HepG2 (cell line): ENCODE data around the gene THSD4. TPM values are rescaled to one million over a fixed set of nuclear protein-coding genes. Genes with fewer than 3 reads are reported as not detected.

ENCODE experiments used
- ATAC-seq: fragments of 200-7000 bp; cut with Tn5 transposase; 3 replicates; pipeline ENCODE4 v1.9.1; 2020; ENCODE audit warnings: mild to moderate bottlenecking, moderate library complexity
- BruUV-seq: library from RNA; stranded (reverse); fragments of 400-500 nt; replicated peaks from 2 replicates; lab custom pipeline; 2021; lab: Mats Ljungman, UMichigan
- CTCF ChIA-PET: fragments of 300-600 bp; formaldehyde crosslinking; extraction: SDS; loops from one replicate; lab custom pipeline; 2021; ENCODE audit warnings: low total read pairs, inconsistent platforms, low intra/inter-chr PET ratio; lab: Yijun Ruan, JAX
- POLR2A ChIA-PET: fragments of 350-600 bp; sonication (Branson Sonifier 250); formaldehyde crosslinking; loops from one replicate; lab custom pipeline; 2020; ENCODE audit warnings: antibody characterized with exemption, inconsistent platforms; lab: Yijun Ruan, JAX
- DNase-seq: peaks from one replicate; pipeline ENCODE4 v3.0.0-alpha.2; 2015; ENCODE audit warnings: low spot score
- FAIRE-seq: peaks from 3 replicates; lab custom pipeline; 2011; peaks lifted over from hg19 to GRCh38; lab: Jason Lieb, UNC
- H2AFZ ChIP-seq: one replicate; pipeline ENCODE4 v1.6.1; 2011; ENCODE audit warnings: low read length, inconsistent platforms
- H3K27ac ChIP-seq: fragments of 300-600 bp; 3 replicates; pipeline ENCODE4 v1.8.0; 2011; ENCODE audit warnings: mixed run types, mild to moderate bottlenecking, mixed read lengths, low read length, inconsistent platforms; ENCODE audit not compliant: insufficient read depth; ENCODE audit errors: extremely low read length
- H3K27me3 ChIP-seq, 2 experiments: fragments of 200-600 bp in 1 of 2; 2 replicates in 1 of 2; 3 replicates in 1 of 2; pipeline versions ENCODE4 v1.6.0 to v1.8.0; 2011; ENCODE audit warnings: low read length in 2 of 2, mild to moderate bottlenecking in 2 of 2, moderate library complexity in 2 of 2, inconsistent platforms in 1 of 2; ENCODE audit not compliant: insufficient read depth in 2 of 2, control insufficient read depth in 1 of 2
- H3K36me3 ChIP-seq, 2 experiments: fragments of 200-600 bp in 1 of 2; replicated peaks in 1 of 2; 2 replicates in 1 of 2; 3 replicates in 1 of 2; pipeline versions ENCODE4 v1.5.1 to v1.8.0; 2011; ENCODE audit warnings: low read length in 2 of 2, inconsistent platforms in 1 of 2; ENCODE audit not compliant: insufficient read depth in 2 of 2, control insufficient read depth in 1 of 2
- H3K4me1 ChIP-seq: 2 replicates; pipeline ENCODE4 v1.5.1; 2012; ENCODE audit warnings: low read length, inconsistent platforms; ENCODE audit not compliant: insufficient read depth
- H3K4me2 ChIP-seq: 2 replicates; pipeline ENCODE4 v1.6.0; 2011; ENCODE audit warnings: low read depth, low read length, inconsistent platforms
- H3K4me3 ChIP-seq, 3 experiments: fragments of 200-600 bp in 1 of 3; sonication (generic), shearing (Covaris generic) in 1 of 3; replicated peaks in 1 of 3; 2 replicates each; pipeline ENCODE4 v1.5.1; 2011 to 2016; ENCODE audit warnings: low read length in 3 of 3, inconsistent platforms in 2 of 3, low read depth in 2 of 3, mild to moderate bottlenecking in 2 of 3, control low read depth in 1 of 3, mixed read lengths in 1 of 3; ENCODE audit not compliant: insufficient read depth in 1 of 3
- H3K79me2 ChIP-seq: one replicate; pipeline ENCODE4 v1.6.1; 2011; ENCODE audit warnings: low read length, inconsistent platforms; ENCODE audit not compliant: insufficient read depth
- H3K9ac ChIP-seq: 2 replicates; pipeline ENCODE4 v1.6.0; 2011; ENCODE audit warnings: mild to moderate bottlenecking, low read depth, low read length, inconsistent platforms; ENCODE audit not compliant: insufficient read depth
- H3K9me3 ChIP-seq: 2 replicates; pipeline ENCODE4 v1.5.1; 2012; ENCODE audit warnings: mild to moderate bottlenecking, low read length
- H4K20me1 ChIP-seq: 2 replicates; pipeline ENCODE4 v1.6.0; 2011; ENCODE audit warnings: inconsistent platforms, mild to moderate bottlenecking, low read length, moderate library complexity; ENCODE audit not compliant: insufficient read depth
- CEBPB ChIP-seq: IDR thresholded peaks from 2 replicates; pipeline ENCODE4 v1.6.1; 2011; ENCODE audit warnings: low read depth, low read length, improper control_type of control experiment, borderline replicate concordance
- TFE3 ChIP-seq: IDR thresholded peaks from 2 replicates; pipeline ENCODE4 v1.6.1; 2016
- ZFP82 ChIP-seq: sonication (generic); formaldehyde crosslinking; IDR thresholded peaks from 2 replicates; pipeline ENCODE4 v1.5.1; 2020; ENCODE audit warnings: mild to moderate bottlenecking, missing genetic modification reagents, borderline replicate concordance
- ZNF703 ChIP-seq: sonication (generic); formaldehyde crosslinking; IDR thresholded peaks from 2 replicates; pipeline ENCODE4 v1.5.1; 2020; ENCODE audit warnings: missing genetic modification reagents, mild to moderate bottlenecking, moderate library complexity, borderline replicate concordance
- WGBS: methylation state at CpG from one replicate; pipeline ENCODE4 v1.1.6; 2017; ENCODE audit warnings: low lambda C conversion rate; 5-methylcytosine and 5-hydroxymethylcytosine counted together
- in situ Hi-C: cut with HindIII; loops from 2 replicates; pipeline ENCODE4 v1.10.0; 2017; ENCODE audit warnings: low pct_unique_long_range_greater_than_20kb; ENCODE audit not compliant: extremely low pct_ligation_motif_present
- intact Hi-C: fragments of 100-400 bp; cut with micrococcal nuclease; formaldehyde crosslinking; loops from one replicate; pipeline ENCODE4 v1.10.0; 2022; ENCODE audit not compliant: unreplicated experiment
- polyA plus RNA-seq, 8 experiments: library from polyadenylated mRNA; depleted of rRNA in 3 of 8; stranded (reverse) in 7 of 8; unstranded in 1 of 8; fragments of >200 nt; fragmentation: Illumina TruSeq in 4 of 8; extraction: Trizol in 4 of 8; gene quantifications; 2 replicates each; pipeline versions ENCODE4 v1.2.1 to v1.2.3, GENCODE V29; 2011 to 2016; ENCODE audit warnings: low read depth in 4 of 8, missing spikeins in 1 of 8, mixed read lengths in 1 of 8; ENCODE audit not compliant: insufficient read depth in 1 of 8
- total RNA-seq, 5 experiments: library from RNA; depleted of rRNA; stranded (reverse); fragments of >200 nt; fragmentation: Illumina TruSeq; extraction: Trizol; gene quantifications; 2 replicates each; pipeline ENCODE4 v1.2.3, GENCODE V29; 2016; ENCODE audit warnings: low read depth in 1 of 5
- TF ChIP-seq, protein P1 (sequence below): sonication (generic); formaldehyde crosslinking; IDR thresholded peaks from 2 replicates; pipeline ENCODE4 v1.4.0; 2020; ENCODE audit warnings: missing genetic modification reagents, mild to moderate bottlenecking, borderline replicate concordance
- TF ChIP-seq, protein P2 (sequence below): sonication (generic); formaldehyde crosslinking; IDR thresholded peaks from 2 replicates; pipeline ENCODE4 v1.5.0; 2020; ENCODE audit warnings: missing genetic modification reagents, mild to moderate bottlenecking, borderline replicate concordance

Gene THSD4
- total and polyA plus RNA-seq, 2 of the 13 experiments (the other 11 are each of a cell fraction or from before 2014, with no cell fraction given), result 0.07 to 0.21 TPM

- 9% methylated on average over 2 of the region's 4 CpGs for WGBS
Measured at GRCh38 chr15:71508081-71508682, 392.9 kb downstream of the THSD4 start.

GRCh38 chr15:71509139-71509538 is 393.9 kb downstream of the THSD4 start:
- no peak overlapping the region for H2AFZ ChIP-seq
- H3K4me3 ChIP-seq, result no peak overlapping the region
- peaks cover 0 to 37% of the 10 kb centered on the region in 2 experiments; a peak in 3 of 5 replicates for H3K27me3 ChIP-seq
- POLR2A ChIA-PET, result no interaction called here
- no peaks in the 10 kb centered on the region for H3K79me2 ChIP-seq
- no peaks in the 10 kb centered on the region for H3K9me3 ChIP-seq
- H3K27ac ChIP-seq, result no peak overlapping the region
- no TSS peak for BruUV-seq
- CTCF ChIA-PET, result no interaction called here
- peaks cover 19% of the 10 kb centered on the region for H3K4me1 ChIP-seq
- no peaks in the 10 kb centered on the region for H3K36me3 ChIP-seq
- H3K4me2 ChIP-seq, result no peak overlapping the region
- ATAC-seq (no peak), DNase-seq (no peak), FAIRE-seq (no peak)
- no peak overlapping the region for H3K9ac ChIP-seq
- in situ Hi-C loops, result no loop called here
- 0% methylated on average over 1 of the region's 1 CpG for WGBS
- intact Hi-C loops, result no loop called here
- H4K20me1 ChIP-seq, result no peaks in the 10 kb centered on the region; the same call in 1 of the 2 replicates
- TF ChIP-seq, protein P1, sequence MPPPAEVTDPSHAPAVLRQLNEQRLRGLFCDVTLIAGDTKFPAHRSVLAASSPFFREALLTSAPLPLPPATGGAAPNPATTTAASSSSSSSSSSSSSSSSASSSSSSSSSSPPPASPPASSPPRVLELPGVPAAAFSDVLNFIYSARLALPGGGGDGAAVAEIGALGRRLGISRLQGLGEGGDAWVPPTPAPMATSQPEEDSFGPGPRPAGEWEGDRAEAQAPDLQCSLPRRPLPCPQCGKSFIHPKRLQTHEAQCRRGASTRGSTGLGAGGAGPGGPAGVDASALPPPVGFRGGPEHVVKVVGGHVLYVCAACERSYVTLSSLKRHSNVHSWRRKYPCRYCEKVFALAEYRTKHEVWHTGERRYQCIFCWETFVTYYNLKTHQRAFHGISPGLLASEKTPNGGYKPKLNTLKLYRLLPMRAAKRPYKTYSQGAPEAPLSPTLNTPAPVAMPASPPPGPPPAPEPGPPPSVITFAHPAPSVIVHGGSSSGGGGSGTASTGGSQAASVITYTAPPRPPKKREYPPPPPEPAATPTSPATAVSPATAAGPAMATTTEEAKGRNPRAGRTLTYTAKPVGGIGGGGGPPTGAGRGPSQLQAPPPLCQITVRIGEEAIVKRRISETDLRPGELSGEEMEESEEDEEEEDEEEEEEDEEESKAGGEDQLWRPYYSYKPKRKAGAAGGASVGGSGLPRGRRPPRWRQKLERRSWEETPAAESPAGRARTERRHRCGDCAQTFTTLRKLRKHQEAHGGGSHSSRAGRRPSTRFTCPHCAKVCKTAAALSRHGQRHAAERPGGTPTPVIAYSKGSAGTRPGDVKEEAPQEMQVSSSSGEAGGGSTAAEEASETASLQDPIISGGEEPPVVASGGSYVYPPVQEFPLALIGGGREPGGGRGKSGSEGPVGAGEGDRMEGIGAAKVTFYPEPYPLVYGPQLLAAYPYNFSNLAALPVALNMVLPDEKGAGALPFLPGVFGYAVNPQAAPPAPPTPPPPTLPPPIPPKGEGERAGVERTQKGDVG, result no peak
- TF ChIP-seq, protein P2, sequence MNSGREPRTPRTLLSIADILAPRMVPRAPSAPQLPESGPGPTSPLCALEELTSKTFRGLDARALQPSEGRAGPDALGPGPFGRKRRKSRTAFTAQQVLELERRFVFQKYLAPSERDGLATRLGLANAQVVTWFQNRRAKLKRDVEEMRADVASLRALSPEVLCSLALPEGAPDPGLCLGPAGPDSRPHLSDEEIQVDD (CRISPR knock-in tag), result no peak
- TF ChIP-seq TFE3 (CRISPR knock-in tag) (no peak), CEBPB (no peak)

More at GRCh38 chr15:71508081-71508682, 392.9 kb downstream of the THSD4 start:
- POLR2A ChIA-PET, result no interaction called here
- no TSS peak for BruUV-seq
- FAIRE-seq (no peak), ATAC-seq (no peak), DNase-seq (no peak)
- Histone ChIP-seq H3K4me2 (no peak overlapping the region), H3K4me3 (no peak overlapping the region), H4K20me1 (no peaks in the 10 kb centered on the region; the same call in 1 of the 2 replicates), H2AFZ (no peak overlapping the region), H3K27me3 (peaks cover 0 to 33% of the 10 kb centered on the region in 2 experiments; a peak in 3 of 5 replicates), H3K27ac (no peak overlapping the region), H3K4me1 (peaks cover 19% of the 10 kb centered on the region), H3K9ac (no peak overlapping the region), H3K79me2 (no peaks in the 10 kb centered on the region), H3K9me3 (no peaks in the 10 kb centered on the region), H3K36me3 (no peaks in the 10 kb centered on the region)
- no peak for TF ChIP-seq ZFP82
- TF ChIP-seq ZNF703 (CRISPR knock-in tag), result no peak
- CTCF ChIA-PET, result no interaction called here
- in situ Hi-C loops, result no loop called here
- intact Hi-C loops, result no loop called here
